HepG2 (cell line): ENCODE data around the gene GLG1. TPM values are rescaled to one million over a fixed set of nuclear protein-coding genes. Genes with fewer than 3 reads are reported as not detected.

Experiments
- ATAC-seq: fragments of 200-7000 bp; cut with Tn5 transposase; 3 replicates; pipeline ENCODE4 v1.9.1; 2020; ENCODE audit warnings: mild to moderate bottlenecking, moderate library complexity
- BruUV-seq: library from RNA; stranded (reverse); fragments of 400-500 nt; replicated peaks from 2 replicates; lab custom pipeline; 2021; lab: Mats Ljungman, UMichigan
- CTCF ChIA-PET: fragments of 300-600 bp; formaldehyde crosslinking; extraction: SDS; loops from one replicate; lab custom pipeline; 2021; ENCODE audit warnings: low total read pairs, inconsistent platforms, low intra/inter-chr PET ratio; lab: Yijun Ruan, JAX
- POLR2A ChIA-PET: fragments of 350-600 bp; sonication (Branson Sonifier 250); formaldehyde crosslinking; loops from one replicate; lab custom pipeline; 2020; ENCODE audit warnings: antibody characterized with exemption, inconsistent platforms; lab: Yijun Ruan, JAX
- DNase-seq: peaks from one replicate; pipeline ENCODE4 v3.0.0-alpha.2; 2015; ENCODE audit warnings: low spot score
- FAIRE-seq: peaks from 3 replicates; lab custom pipeline; 2011; peaks lifted over from hg19 to GRCh38; lab: Jason Lieb, UNC
- H2AFZ ChIP-seq: one replicate; pipeline ENCODE4 v1.6.1; 2011; ENCODE audit warnings: low read length, inconsistent platforms
- H3K27ac ChIP-seq: fragments of 300-600 bp; 3 replicates; pipeline ENCODE4 v1.8.0; 2011; ENCODE audit warnings: mixed run types, mild to moderate bottlenecking, mixed read lengths, low read length, inconsistent platforms; ENCODE audit not compliant: insufficient read depth; ENCODE audit errors: extremely low read length
- H3K27me3 ChIP-seq, 2 experiments: fragments of 200-600 bp in 1 of 2; 2 replicates in 1 of 2; 3 replicates in 1 of 2; pipeline versions ENCODE4 v1.6.0 to v1.8.0; 2011; ENCODE audit warnings: low read length in 2 of 2, mild to moderate bottlenecking in 2 of 2, moderate library complexity in 2 of 2, inconsistent platforms in 1 of 2; ENCODE audit not compliant: insufficient read depth in 2 of 2, control insufficient read depth in 1 of 2
- H3K36me3 ChIP-seq, 2 experiments: fragments of 200-600 bp in 1 of 2; replicated peaks in 1 of 2; 2 replicates in 1 of 2; 3 replicates in 1 of 2; pipeline versions ENCODE4 v1.5.1 to v1.8.0; 2011; ENCODE audit warnings: low read length in 2 of 2, inconsistent platforms in 1 of 2; ENCODE audit not compliant: insufficient read depth in 2 of 2, control insufficient read depth in 1 of 2
- H3K4me1 ChIP-seq: 2 replicates; pipeline ENCODE4 v1.5.1; 2012; ENCODE audit warnings: low read length, inconsistent platforms; ENCODE audit not compliant: insufficient read depth
- H3K4me2 ChIP-seq: 2 replicates; pipeline ENCODE4 v1.6.0; 2011; ENCODE audit warnings: low read depth, low read length, inconsistent platforms
- H3K4me3 ChIP-seq, 3 experiments: fragments of 200-600 bp in 1 of 3; sonication (generic), shearing (Covaris generic) in 1 of 3; replicated peaks in 1 of 3; 2 replicates each; pipeline ENCODE4 v1.5.1; 2011 to 2016; ENCODE audit warnings: low read length in 3 of 3, inconsistent platforms in 2 of 3, low read depth in 2 of 3, mild to moderate bottlenecking in 2 of 3, control low read depth in 1 of 3, mixed read lengths in 1 of 3; ENCODE audit not compliant: insufficient read depth in 1 of 3
- H3K79me2 ChIP-seq: one replicate; pipeline ENCODE4 v1.6.1; 2011; ENCODE audit warnings: low read length, inconsistent platforms; ENCODE audit not compliant: insufficient read depth
- H3K9ac ChIP-seq: 2 replicates; pipeline ENCODE4 v1.6.0; 2011; ENCODE audit warnings: mild to moderate bottlenecking, low read depth, low read length, inconsistent platforms; ENCODE audit not compliant: insufficient read depth
- H3K9me3 ChIP-seq: 2 replicates; pipeline ENCODE4 v1.5.1; 2012; ENCODE audit warnings: mild to moderate bottlenecking, low read length
- H4K20me1 ChIP-seq: 2 replicates; pipeline ENCODE4 v1.6.0; 2011; ENCODE audit warnings: inconsistent platforms, mild to moderate bottlenecking, low read length, moderate library complexity; ENCODE audit not compliant: insufficient read depth
- ESRRA ChIP-seq: sonication (generic); formaldehyde crosslinking; IDR thresholded peaks from 2 replicates; pipeline ENCODE4 v1.5.1; 2020; ENCODE audit warnings: mild to moderate bottlenecking, low read depth, missing genetic modification reagents
- JARID2 ChIP-seq: sonication (generic); formaldehyde crosslinking; IDR thresholded peaks from 2 replicates; pipeline ENCODE4 v1.8.1; 2023; ENCODE audit warnings: missing genetic modification reagents, inconsistent platforms; ENCODE audit not compliant: insufficient replicate concordance
- KDM1A ChIP-seq: IDR thresholded peaks from 2 replicates; pipeline ENCODE4 v1.6.1; 2016; ENCODE audit warnings: missing compliant biosample characterization
- MIER3 ChIP-seq: IDR thresholded peaks from 2 replicates; pipeline ENCODE4 v1.6.1; 2016; ENCODE audit warnings: missing compliant biosample characterization, borderline replicate concordance
- NCOA1 ChIP-seq: sonication (generic); formaldehyde crosslinking; IDR thresholded peaks from 2 replicates; pipeline ENCODE4 v1.9.0; 2021; ENCODE audit warnings: missing genetic modification reagents
- RAD51 ChIP-seq: fragments of 450-650 bp; IDR thresholded peaks from 2 replicates; pipeline ENCODE4 v1.6.1; 2016; ENCODE audit warnings: borderline replicate concordance
- SALL2 ChIP-seq: sonication (generic); formaldehyde crosslinking; IDR thresholded peaks from 2 replicates; pipeline ENCODE4 v1.8.1; 2023; ENCODE audit warnings: mild to moderate bottlenecking, missing genetic modification reagents, inconsistent platforms
- XRCC5 ChIP-seq: fragments of 200-400 bp; formaldehyde crosslinking; optimal IDR thresholded peaks from 2 replicates; pipeline ENCODE3; 2017; ENCODE audit warnings: mild to moderate bottlenecking, low read length
- ZNF101 ChIP-seq: sonication (generic); formaldehyde crosslinking; IDR thresholded peaks from 2 replicates; pipeline ENCODE4 v1.4.0; 2020; ENCODE audit warnings: mild to moderate bottlenecking, low read depth, missing genetic modification reagents, borderline replicate concordance
- ZNF17 ChIP-seq: sonication (generic); formaldehyde crosslinking; IDR thresholded peaks from 2 replicates; pipeline ENCODE4 v1.5.0; 2020; ENCODE audit warnings: mild to moderate bottlenecking, missing genetic modification reagents
- ZNF331 ChIP-seq: sonication (generic); formaldehyde crosslinking; IDR thresholded peaks from 2 replicates; pipeline ENCODE4 v1.4.0; 2020; ENCODE audit warnings: missing genetic modification reagents
- ZNF34 ChIP-seq: sonication (generic); formaldehyde crosslinking; IDR thresholded peaks from 2 replicates; pipeline ENCODE4 v1.4.0; 2020; ENCODE audit warnings: mild to moderate bottlenecking, missing genetic modification reagents, borderline replicate concordance
- ZNF44 ChIP-seq: sonication (generic); formaldehyde crosslinking; IDR thresholded peaks from 2 replicates; pipeline ENCODE4 v1.5.1; 2020; ENCODE audit warnings: mild to moderate bottlenecking, missing genetic modification reagents
- ZNF776 ChIP-seq: sonication (generic); formaldehyde crosslinking; IDR thresholded peaks from 2 replicates; pipeline ENCODE4 v1.4.0; 2020; ENCODE audit warnings: mild to moderate bottlenecking, missing genetic modification reagents
- ZSCAN22 ChIP-seq: sonication (generic); formaldehyde crosslinking; IDR thresholded peaks from 2 replicates; pipeline ENCODE4 v1.4.0; 2020; ENCODE audit warnings: mild to moderate bottlenecking, missing genetic modification reagents
- WGBS: methylation state at CpG from one replicate; pipeline ENCODE4 v1.1.6; 2017; ENCODE audit warnings: low lambda C conversion rate; 5-methylcytosine and 5-hydroxymethylcytosine counted together
- in situ Hi-C: cut with HindIII; loops from 2 replicates; pipeline ENCODE4 v1.10.0; 2017; ENCODE audit warnings: low pct_unique_long_range_greater_than_20kb; ENCODE audit not compliant: extremely low pct_ligation_motif_present
- intact Hi-C: fragments of 100-400 bp; cut with micrococcal nuclease; formaldehyde crosslinking; loops from one replicate; pipeline ENCODE4 v1.10.0; 2022; ENCODE audit not compliant: unreplicated experiment
- polyA plus RNA-seq, 8 experiments: library from polyadenylated mRNA; depleted of rRNA in 3 of 8; stranded (reverse) in 7 of 8; unstranded in 1 of 8; fragments of >200 nt; fragmentation: Illumina TruSeq in 4 of 8; extraction: Trizol in 4 of 8; gene quantifications; 2 replicates each; pipeline versions ENCODE4 v1.2.1 to v1.2.3, GENCODE V29; 2011 to 2016; ENCODE audit warnings: low read depth in 4 of 8, missing spikeins in 1 of 8, mixed read lengths in 1 of 8; ENCODE audit not compliant: insufficient read depth in 1 of 8
- total RNA-seq, 5 experiments: library from RNA; depleted of rRNA; stranded (reverse); fragments of >200 nt; fragmentation: Illumina TruSeq; extraction: Trizol; gene quantifications; 2 replicates each; pipeline ENCODE4 v1.2.3, GENCODE V29; 2016; ENCODE audit warnings: low read depth in 1 of 5
- TF ChIP-seq, protein P1 (sequence below): IDR thresholded peaks from 2 replicates; pipeline ENCODE4 v1.6.1; 2016; ENCODE audit warnings: missing biosample characterization, missing genetic modification reagents, low read depth
- TF ChIP-seq, protein P2 (sequence below): sonication (generic); formaldehyde crosslinking; IDR thresholded peaks from 2 replicates; pipeline ENCODE4 v1.4.0; 2020; ENCODE audit warnings: mild to moderate bottlenecking, missing genetic modification reagents

The GLG1 gene
- total and polyA plus RNA-seq, 2 of the 13 experiments (the other 11 are each of a cell fraction or from before 2014, with no cell fraction given): 87.7 to 141 TPM

DNA sequence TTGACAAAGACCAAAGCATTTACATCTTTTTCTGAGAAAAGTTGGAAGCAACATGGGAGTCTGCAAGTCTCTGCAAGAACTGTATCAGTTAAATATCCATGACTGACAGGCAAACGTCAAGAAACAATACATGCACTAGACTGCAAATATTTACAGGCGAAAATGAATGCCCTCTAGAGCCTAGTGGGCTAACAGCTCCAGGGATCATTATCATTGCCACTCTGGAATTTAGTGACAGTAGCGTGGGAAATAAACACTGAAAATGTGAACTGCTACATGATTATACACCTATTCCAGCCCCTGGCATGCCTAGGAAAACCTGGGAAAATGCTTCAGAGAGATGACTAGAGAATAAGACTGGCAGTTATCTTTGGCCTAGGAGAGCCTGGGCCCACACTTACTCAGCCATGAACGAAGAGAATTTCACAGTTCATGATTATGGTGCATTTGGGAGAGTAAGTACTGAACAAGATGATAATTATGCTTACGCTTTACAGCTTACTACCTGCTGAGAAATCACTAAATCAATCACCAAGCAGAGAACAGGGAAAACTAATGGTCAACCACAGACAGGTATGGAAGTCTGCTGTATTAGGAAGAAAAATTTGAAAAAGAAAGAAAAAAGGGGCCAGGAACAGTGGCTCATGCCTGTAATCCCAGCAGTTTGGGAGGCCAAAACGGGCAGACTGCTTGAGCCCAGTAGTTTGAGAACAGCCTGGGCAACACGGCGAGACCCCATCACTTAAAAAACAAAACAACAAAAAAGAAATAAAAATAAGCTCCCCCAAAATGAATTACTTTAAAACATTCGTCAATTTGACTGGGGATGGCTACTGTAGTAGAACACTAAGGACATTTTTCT is 119.0 kb downstream of the GLG1 start:
- Histone ChIP-seq H2AFZ (no peak overlapping the region), H3K27me3 (no peaks in the 10 kb centered on the region), H3K4me1 (no peaks in the 10 kb centered on the region), H3K9ac (no peak overlapping the region), H3K79me2 (no peaks in the 10 kb centered on the region), H4K20me1 (no peaks in the 10 kb centered on the region), H3K36me3 (peaks cover 22 to 78% of the 10 kb centered on the region in 2 experiments), H3K4me3 (no peak overlapping the region), H3K27ac (no peak overlapping the region), H3K4me2 (no peak overlapping the region), H3K9me3 (no peaks in the 10 kb centered on the region)
- ATAC-seq: no peak
- WGBS: 91% methylated on average over 9 of the region's 9 CpGs
- DNase-seq: no peak
- no TSS peak for BruUV-seq
- TF ChIP-seq KDM1A (CRISPR knock-in tag) (no peak), NCOA1 (CRISPR knock-in tag) (no peak)
- TF ChIP-seq, protein P1, sequence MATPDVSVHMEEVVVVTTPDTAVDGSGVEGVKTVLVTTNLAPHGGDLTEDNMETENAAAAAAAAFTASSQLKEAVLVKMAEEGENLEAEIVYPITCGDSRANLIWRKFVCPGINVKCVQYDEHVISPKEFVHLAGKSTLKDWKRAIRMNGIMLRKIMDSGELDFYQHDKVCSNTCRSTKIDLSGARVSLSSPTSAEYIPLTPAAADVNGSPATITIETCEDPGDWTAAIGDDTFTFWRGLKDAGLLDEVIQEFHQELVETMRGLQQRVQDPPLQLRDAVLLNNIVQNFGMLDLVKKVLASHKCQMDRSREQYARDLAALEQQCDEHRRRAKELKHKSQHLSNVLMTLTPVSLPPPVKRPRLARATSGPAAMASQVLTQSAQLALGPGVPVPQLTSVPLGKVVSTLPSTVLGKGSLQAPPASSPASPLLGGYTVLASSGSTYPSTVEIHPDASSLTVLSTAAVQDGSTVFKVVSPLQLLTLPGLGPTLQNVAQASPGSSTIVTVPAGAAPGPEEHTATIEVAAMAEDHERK (CRISPR knock-in tag): no peak
- CTCF ChIA-PET: no interaction called here
- POLR2A ChIA-PET: no interaction called here
- in situ Hi-C loops: no loop called here
- no peak for FAIRE-seq
- intact Hi-C loops: no loop called here

DNA sequence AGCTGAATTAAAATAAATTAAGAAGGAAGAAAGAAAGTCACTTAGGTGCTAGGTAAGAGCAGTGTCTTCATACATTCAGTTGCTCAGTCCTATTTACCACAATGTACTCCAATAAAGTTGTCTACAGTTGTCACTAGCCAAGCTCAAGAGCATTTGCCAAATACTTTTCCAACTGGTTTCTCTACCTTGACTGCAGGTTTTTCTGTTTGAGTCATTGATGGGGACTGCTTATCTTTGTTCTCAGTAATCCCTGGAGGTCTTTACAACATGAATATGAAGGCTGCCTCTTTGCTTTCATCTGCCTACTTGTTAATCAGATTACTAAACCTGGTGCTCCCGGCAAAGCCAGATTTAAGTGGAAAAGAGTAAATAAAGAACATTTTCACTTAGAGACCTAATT is 121.0 kb downstream of the GLG1 start:
- Histone ChIP-seq H3K27ac (no peak overlapping the region), H3K9ac (no peak overlapping the region), H3K4me2 (no peak overlapping the region), H3K9me3 (no peaks in the 10 kb centered on the region), H3K36me3 (peaks cover 22 to 78% of the 10 kb centered on the region in 2 experiments), H3K79me2 (no peaks in the 10 kb centered on the region), H4K20me1 (no peaks in the 10 kb centered on the region), H3K27me3 (no peaks in the 10 kb centered on the region), H3K4me1 (no peaks in the 10 kb centered on the region), H3K4me3 (no peak overlapping the region), H2AFZ (no peak overlapping the region)
- FAIRE-seq (no peak), DNase-seq (no peak), ATAC-seq (no peak)
- BruUV-seq: no TSS peak
- POLR2A ChIA-PET: no interaction called here
- 97% methylated on average over 1 of the region's 1 CpG for WGBS
- CTCF ChIA-PET: no interaction called here
- intact Hi-C loops: no loop called here
- in situ Hi-C loops: no loop called here
- TF ChIP-seq ESRRA (CRISPR knock-in tag) (no peak), ZNF101 (CRISPR knock-in tag) (no peak), ZNF331 (CRISPR knock-in tag) (no peak), ZNF34 (no peak), XRCC5 (no peak), ZNF17 (CRISPR knock-in tag) (no peak), ZNF44 (CRISPR knock-in tag) (no peak), JARID2 (no peak), ZSCAN22 (CRISPR knock-in tag) (no peak), RAD51 (no peak), ZNF776 (CRISPR knock-in tag) (no peak), MIER3 (CRISPR knock-in tag) (no peak), SALL2 (CRISPR knock-in tag) (no peak)
- TF ChIP-seq, protein P2, sequence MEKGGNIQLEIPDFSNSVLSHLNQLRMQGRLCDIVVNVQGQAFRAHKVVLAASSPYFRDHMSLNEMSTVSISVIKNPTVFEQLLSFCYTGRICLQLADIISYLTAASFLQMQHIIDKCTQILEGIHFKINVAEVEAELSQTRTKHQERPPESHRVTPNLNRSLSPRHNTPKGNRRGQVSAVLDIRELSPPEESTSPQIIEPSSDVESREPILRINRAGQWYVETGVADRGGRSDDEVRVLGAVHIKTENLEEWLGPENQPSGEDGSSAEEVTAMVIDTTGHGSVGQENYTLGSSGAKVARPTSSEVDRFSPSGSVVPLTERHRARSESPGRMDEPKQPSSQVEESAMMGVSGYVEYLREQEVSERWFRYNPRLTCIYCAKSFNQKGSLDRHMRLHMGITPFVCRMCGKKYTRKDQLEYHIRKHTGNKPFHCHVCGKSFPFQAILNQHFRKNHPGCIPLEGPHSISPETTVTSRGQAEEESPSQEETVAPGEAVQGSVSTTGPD (CRISPR knock-in tag): no peak
